Left kidney (tissue), 2 donors: ENCODE data around the gene HOXA6. TPM values are rescaled to one million over a fixed set of nuclear protein-coding genes. Genes with fewer than 3 reads are reported as not detected.

Source experiments
- DNase-seq: peaks from one replicate; pipeline ENCODE4 v3.0.0-alpha.2; 2013
- polyA plus RNA-seq: library from polyadenylated mRNA; unstranded; fragments of 120-200 nt; gene quantifications from one replicate; pipeline ENCODE4 v1.2.1, GENCODE V29; 2013; ENCODE audit not compliant: insufficient read length

HOXA6 gene
- polyA plus RNA-seq, 1 donor: 26.5 TPM

DNA sequence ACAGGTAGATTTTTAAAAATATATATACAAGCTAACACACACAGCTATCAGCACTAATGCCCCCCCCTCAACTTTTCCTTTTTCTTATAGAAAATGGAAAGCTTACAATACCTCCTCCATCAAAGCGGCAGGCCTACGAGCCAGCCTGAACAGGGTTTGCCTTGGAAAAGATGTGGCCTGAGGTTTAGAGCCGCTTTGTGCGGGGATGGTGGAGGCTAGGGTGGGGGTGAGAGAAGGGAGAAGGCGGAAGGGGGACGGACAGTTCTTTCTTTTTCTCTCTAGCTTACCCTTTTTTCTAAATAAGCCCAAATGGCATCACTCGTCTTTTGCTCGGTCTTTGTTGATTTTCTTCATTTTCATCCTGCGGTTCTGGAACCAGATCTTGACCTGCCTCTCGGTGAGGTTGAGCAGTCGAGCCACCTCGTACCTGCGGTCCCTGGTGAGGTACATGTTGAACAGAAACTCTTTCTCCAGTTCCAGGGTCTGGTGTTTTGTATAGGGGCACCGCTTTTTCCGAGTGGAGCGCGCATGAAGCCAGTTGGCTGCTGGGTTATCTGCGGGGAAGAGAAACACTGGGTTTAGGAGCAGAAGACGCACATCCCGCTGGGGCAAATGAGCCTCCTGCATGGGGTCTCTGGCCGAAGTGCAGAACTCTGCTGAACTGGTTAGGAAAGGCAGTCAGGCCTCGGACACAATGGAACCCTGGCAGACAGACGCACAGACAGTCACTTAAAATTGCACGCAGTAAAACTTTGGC, 15.9 kb upstream of the HOXA6 start:
- no peak for DNase-seq

- no peak for DNase-seq
Measured at GRCh38 chr7:27162561-27163287, 15.2 kb upstream of the HOXA6 start.

DNA sequence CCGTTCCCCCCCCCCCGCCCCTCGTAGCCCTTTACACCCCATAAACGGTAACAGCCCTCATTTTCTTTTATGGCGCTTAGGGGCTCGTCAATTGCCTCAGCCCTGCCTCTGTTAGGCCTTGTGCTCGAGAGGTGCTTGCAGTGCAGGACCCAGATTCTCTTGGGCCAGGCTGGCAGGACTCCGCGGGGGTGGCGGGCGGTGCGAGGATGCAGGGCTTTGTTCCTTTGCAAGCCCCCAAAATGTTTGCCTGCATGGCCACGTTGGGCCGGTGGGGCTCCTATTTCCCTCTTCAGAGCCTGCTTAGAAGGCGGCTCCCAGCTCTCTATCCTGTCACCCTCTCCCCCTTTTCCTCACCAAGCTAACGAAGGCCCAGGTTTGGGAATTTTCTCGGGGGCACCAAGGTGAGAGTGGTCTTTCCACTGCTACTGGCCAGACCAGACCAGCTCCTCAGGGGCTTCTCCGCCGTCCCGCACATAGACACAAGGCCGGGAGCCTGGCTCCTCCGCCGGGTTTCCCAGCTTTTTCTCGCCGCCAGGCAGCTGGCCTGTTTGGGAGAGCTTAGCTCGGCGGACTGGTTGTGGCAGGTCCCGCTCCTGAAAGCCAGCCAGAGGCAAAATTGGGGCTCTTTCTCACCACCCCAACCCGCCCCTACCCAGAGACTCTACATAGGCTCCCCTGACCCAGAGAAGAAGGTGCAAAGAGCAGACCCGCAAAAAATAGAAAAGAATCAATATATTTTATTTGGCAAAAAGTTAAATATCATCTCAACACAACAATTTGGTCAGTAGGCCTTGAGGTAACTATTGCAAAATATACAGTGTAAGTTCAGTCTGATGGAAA, 14.4 kb upstream of the HOXA6 start:
- no peak for DNase-seq

- no peak for DNase-seq
Measured at GRCh38 chr7:27161214-27161720, 13.7 kb upstream of the HOXA6 start.

GRCh38 chr7:27160546-27161213, 13.1 kb upstream of the HOXA6 start:
- peak; percentile 93 for DNase-seq

- no peak for DNase-seq
Measured at GRCh38 chr7:27160145-27160545, 12.6 kb upstream of the HOXA6 start.

DNA sequence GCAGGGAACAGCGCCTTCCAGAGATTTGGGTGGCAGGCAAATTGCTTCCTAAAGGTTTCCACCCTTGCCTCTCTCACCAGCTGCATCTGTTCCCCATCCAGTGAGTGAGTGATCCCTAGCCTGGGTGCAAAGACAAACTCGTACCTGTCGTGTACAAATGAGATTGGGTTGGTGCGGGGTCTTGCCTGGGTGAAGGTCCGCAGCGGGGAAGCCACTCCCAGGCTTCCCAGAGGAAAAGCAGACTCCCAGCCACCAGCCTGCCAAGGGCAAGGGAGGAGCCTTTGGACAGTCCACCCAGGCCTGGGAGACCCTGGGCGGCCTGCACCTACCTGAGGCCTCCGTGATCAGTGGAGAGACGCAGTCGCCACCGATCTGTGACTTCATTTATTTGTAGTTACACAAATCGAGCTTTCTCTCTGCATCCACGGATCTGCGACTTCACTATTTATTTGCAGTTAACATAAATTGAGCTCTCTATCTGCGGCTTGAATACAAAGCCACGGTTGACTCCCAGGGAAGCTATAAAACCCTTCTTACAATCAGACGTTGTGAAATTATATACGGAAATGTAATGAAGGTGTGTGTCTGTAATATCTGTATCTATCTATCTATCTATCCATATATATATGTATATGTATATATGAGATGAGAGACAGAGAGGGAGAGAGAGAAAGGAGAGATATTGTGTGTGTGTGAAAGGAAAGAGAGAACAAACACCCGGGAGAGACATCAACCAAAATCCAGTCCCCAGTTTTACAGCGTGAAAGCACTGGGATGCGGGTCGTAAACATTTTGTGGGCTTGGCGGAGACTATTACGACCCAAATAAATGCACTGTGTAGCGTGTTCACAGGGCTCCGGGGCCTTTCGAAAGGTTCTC, 11.9 kb upstream of the HOXA6 start:
- DNase-seq: no peak

GRCh38 chr7:27158436-27159265, 11.1 kb upstream of the HOXA6 start:
- no peak for DNase-seq

DNA sequence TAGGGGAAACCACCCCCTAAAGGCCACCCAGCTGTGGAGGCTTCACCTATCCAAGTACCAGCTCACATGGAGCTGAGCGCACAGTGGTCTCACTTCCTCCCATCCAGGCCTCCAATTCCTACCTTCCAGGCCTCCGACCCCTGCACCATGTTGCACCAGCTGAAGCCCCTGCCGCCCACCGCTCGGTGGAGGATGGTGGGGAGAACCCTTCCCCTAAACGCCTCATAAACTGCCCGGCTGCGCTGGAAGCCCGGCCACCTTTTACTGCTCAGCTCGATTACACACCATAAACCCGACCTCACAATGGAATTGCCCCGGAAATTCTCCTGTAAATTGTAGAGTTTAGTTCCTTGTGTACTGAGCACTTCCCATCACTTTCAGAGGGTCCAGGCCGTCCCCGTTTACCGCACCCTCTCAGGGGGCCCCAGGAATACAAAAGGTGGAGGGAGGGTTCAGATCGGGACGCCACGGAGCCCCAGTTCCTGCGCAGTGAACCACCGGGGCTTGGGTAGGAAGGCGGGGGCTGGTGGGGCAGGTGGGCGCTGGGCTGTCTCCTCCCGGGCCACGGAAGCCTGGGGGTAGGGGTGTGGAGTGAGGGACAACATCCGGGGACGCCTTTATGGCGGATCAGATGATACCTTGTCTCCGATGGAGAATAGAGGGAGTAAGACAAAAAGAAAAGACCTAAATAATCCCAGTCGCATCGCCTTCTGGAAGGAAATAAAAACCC, 10.3 kb upstream of the HOXA6 start:
- peak; percentile 86 for DNase-seq

- DNase-seq: no peak
Measured at GRCh38 chr7:27156916-27157701, 9.5 kb upstream of the HOXA6 start.

GRCh38 chr7:27156508-27156898, 8.9 kb upstream of the HOXA6 start, which contains the start of gene HOXA7:
Gene HOXA7 (minus strand): TSS chr7:27156675. CDS start chr7:27156545, 130 bp downstream.
- DNase-seq: peak; percentile 91

DNA sequence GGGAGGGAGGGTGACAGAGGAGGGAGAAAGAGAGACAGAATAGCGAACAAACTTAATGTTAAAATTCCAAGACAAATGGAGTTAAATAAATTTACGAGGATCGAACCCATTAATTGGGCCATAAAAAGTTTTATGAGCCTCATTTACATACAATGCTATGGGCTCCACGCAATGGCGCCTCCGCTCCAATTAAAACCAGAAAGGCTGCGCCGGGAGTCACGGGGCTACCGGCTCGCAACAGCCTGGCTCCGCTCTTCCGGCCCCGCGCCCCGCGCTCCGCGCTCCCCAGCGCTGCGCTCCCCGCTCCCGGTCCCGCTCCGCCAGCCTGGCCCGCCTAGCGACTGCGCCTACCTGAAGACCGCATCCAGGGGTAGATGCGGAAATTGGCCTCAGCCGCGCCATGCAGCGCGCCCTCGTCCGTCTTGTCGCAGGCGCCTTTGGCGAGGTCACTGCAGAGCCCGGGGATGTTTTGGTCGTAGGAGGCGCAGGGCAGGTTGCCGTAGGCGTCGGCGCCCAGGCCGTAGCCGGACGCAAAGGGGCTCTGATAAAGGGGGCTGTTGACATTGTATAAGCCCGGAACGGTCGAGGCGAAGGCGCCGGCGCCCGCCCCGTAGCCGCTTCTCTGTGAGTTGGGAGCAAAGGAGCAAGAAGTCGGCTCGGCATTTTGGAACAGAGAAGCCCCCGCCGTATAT, 8.4 kb upstream of the HOXA6 start:
- no peak for DNase-seq

DNA sequence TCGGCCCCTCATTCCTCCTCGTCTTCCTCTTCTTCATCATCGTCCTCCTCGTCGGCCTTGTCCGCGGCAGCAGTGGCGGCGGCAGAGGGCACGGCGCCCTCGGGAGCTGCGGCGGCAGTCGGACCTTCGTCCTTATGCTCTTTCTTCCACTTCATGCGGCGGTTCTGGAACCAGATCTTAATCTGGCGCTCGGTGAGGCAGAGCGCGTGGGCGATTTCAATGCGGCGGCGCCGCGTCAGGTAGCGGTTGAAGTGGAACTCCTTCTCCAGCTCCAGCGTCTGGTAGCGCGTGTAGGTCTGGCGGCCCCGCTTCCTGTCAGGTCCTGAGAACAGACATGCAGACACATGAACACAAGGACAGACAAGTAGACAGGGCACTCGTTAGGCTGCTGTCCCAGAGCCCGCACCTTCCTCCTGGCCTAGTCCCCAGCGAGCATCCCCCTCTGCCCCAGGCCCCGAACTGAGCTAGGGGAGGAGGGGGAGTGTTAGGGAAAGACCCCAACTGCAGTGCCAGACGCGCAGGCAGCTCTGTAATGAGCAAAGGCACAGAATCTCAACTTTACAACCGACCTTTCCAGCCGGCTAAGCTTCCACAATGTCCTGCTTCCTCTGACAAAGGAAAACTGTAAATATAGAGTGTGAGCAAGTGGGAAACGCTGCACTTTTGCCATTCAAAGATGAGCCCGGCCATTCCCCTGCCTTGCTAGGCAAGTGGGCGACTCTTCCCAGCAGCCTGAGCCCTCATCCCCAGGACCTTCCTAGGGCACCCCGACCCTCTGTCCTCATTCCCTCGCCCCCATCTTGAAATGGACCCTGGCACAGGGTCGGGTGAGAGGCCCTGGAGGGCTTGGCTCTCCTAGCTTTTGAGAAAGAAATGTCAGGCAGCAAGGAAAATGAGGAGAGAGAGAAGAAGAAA, 7.6 kb upstream of the HOXA6 start:
- DNase-seq: no peak

GRCh38 chr7:27154369-27154768, 6.8 kb upstream of the HOXA6 start:
- no peak for DNase-seq

DNA sequence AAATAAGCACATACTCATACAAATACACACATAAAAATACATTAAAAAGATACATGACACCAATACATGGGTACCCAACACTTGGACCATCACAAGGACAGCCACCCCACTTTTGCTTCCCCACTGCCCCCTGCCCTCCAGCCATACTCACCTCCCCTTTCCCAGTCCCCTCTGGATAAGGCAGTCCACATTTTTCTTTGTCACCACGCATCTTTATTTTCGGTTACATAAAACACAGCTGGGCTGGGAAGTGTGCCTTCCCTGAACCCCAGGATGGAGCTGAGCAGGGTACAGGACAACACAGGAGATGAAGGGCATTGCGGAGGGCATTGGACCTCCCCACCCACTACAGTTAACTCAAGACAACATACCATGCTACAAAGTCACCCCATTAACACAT, 6.0 kb upstream of the HOXA6 start:
- DNase-seq: no peak

- no peak for DNase-seq
Measured at GRCh38 chr7:27152816-27153442, 5.4 kb upstream of the HOXA6 start.
